ENCODE results near the gene RYK.

The RYK gene

DNA sequence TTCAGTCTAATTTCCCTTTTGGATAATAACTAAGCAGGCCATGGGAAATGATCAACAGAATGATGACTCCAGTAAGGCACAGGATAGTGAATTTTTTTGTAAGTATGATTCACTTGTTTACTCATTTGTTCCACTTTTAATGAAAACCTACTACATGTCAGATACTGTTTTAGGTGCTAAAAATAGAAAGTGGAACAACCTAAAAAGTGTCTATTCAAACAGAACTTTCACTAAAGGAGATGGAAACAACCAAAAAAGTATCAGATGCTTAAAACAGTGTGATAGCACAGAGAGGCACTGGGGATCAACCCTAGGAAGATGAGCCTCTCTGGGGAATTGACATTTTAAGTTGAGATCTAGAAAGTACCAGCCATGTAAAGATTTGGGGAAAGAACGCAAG, 11.1 kb downstream of the RYK start:
- TF ChIP-seq MYC (IDR thresholded peaks at IDR 0.05; ENCODE audit: low read depth, low read length) (no peak), POLR2A (IDR thresholded peaks at IDR 0.05; ENCODE audit: extremely low read depth, insufficient read length) (no peak)
- TF ChIP-seq, protein P1, sequence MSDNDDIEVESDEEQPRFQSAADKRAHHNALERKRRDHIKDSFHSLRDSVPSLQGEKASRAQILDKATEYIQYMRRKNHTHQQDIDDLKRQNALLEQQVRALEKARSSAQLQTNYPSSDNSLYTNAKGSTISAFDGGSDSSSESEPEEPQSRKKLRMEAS (IDR thresholded peaks at IDR 0.05; ENCODE audit: low read depth, low read length): no peak
- TF ChIP-seq, protein P2, sequence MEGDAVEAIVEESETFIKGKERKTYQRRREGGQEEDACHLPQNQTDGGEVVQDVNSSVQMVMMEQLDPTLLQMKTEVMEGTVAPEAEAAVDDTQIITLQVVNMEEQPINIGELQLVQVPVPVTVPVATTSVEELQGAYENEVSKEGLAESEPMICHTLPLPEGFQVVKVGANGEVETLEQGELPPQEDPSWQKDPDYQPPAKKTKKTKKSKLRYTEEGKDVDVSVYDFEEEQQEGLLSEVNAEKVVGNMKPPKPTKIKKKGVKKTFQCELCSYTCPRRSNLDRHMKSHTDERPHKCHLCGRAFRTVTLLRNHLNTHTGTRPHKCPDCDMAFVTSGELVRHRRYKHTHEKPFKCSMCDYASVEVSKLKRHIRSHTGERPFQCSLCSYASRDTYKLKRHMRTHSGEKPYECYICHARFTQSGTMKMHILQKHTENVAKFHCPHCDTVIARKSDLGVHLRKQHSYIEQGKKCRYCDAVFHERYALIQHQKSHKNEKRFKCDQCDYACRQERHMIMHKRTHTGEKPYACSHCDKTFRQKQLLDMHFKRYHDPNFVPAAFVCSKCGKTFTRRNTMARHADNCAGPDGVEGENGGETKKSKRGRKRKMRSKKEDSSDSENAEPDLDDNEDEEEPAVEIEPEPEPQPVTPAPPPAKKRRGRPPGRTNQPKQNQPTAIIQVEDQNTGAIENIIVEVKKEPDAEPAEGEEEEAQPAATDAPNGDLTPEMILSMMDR (IDR thresholded peaks at IDR 0.05; ENCODE audit: low read depth, low read length): no peak

DNA sequence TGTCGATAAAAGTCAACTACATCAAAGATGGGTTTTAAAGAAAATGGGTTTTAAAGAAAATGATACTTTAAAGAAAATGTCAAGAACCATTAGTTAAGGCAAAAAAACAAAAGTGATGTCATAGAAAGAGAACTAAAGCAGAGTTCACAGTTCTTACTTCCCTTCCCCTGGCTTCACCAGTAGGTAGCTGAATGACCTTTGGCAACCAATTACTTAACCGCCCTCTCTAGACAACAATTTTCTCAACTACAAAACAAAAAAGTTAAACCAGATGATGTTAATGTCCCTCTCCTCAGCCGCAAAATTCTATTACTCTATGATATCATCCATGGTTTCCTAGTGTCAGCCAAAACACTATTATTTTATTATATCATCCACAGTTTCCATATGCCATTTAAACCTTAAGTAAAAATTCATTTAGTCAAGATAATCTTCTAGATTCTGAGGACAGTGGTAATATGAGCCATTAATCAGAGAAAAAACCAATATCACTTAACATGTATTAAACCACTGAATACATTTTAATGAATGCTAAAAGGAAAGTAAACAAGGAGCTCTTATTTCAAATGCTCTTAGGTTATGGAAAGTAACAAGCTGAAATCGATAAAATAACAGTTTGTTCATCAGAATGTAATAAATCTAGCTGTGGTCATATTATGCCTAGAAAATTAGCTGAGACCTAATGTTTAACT, 13.1 kb downstream of the RYK start:
- TF ChIP-seq, protein P1 (IDR thresholded peaks at IDR 0.05; ENCODE audit: low read depth, low read length): no peak
- TF ChIP-seq, protein P2 (IDR thresholded peaks at IDR 0.05; ENCODE audit: low read depth, low read length): no peak
- no peak for TF ChIP-seq POLR2A (IDR thresholded peaks at IDR 0.05; ENCODE audit: extremely low read depth, insufficient read length)
- TF ChIP-seq MYC (IDR thresholded peaks at IDR 0.05; ENCODE audit: low read depth, low read length): no peak
- H3K4me3 ChIP-seq (ENCODE audit: low read depth, low read length): no peak overlapping the region
- DNase-seq (ENCODE audit: low read depth): no peak

More for the DNA sequence above, 11.1 kb downstream of the RYK start:
- no peak overlapping the region for H3K4me3 ChIP-seq (ENCODE audit: low read depth, low read length)
- no peak for DNase-seq (ENCODE audit: low read depth)

DNA sequence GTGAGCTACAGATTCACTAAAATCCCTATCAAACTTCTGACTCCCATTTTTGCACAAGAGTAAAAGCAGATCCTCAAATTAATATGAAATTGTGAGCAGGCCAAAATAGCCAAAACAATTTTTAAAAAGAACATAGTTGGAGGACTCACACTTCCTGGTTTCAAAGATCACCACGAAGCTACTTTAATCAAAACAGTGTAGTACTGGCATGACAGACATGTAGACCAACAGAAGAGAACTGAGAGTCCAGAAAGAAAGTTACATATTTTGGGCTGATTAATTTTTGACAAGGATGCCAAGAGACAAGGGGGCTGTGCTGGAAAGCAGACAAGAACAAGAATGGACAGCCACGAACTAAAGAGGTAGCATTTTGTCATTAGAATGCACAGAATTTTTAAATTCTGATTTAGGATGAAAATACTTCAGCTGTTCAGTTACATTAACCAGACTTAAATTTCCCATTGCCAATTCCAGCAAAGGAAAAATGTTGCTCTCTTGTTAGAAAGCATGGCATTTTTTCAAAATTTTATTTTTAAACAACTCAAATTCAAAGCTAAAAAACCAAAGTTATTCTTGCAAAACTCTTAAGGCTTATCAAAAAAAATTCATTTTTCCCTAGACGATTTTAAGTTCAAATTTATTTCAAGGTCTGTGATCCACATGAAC, 14.0 kb downstream of the RYK start:
- no peak for DNase-seq (ENCODE audit: low read depth)
- no peak overlapping the region for H3K4me3 ChIP-seq (ENCODE audit: low read depth, low read length)
- TF ChIP-seq, protein P2 (IDR thresholded peaks at IDR 0.05; ENCODE audit: low read depth, low read length): no peak
- TF ChIP-seq, protein P1 (IDR thresholded peaks at IDR 0.05; ENCODE audit: low read depth, low read length): no peak
- TF ChIP-seq POLR2A (IDR thresholded peaks at IDR 0.05; ENCODE audit: extremely low read depth, insufficient read length): no peak
- no peak for TF ChIP-seq MYC (IDR thresholded peaks at IDR 0.05; ENCODE audit: low read depth, low read length)

DNA sequence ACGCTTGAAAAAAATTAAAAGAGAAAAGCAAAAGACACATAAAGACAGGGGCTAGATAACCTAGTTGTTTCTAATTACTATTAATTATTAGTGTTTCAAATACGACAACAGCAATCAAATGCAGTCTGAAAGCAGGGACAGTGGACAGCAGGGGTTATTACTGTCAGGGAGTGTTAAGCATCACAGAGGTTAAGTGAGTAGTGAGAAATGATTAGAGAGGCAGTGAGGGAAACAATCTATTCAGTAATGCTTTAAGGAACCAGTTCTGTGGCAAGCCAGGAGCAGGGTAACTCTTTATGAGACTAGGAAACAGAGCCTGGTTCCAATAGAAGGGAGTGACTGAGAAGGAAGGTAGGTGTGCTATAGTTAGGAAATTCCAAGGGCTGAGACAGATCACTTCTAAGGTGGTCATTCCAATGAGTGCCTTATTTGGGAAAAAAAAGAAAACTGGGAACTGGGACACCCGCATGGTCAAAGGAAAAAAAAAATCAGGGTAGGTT, 15.0 kb downstream of the RYK start:
- TF ChIP-seq, protein P2 (IDR thresholded peaks at IDR 0.05; ENCODE audit: low read depth, low read length): no peak
- TF ChIP-seq, protein P1 (IDR thresholded peaks at IDR 0.05; ENCODE audit: low read depth, low read length): no peak
- TF ChIP-seq MYC (IDR thresholded peaks at IDR 0.05; ENCODE audit: low read depth, low read length): no peak
- no peak for TF ChIP-seq POLR2A (IDR thresholded peaks at IDR 0.05; ENCODE audit: extremely low read depth, insufficient read length)
- no peak overlapping the region for H3K4me3 ChIP-seq (ENCODE audit: low read depth, low read length)
- no peak for DNase-seq (ENCODE audit: low read depth)

DNA sequence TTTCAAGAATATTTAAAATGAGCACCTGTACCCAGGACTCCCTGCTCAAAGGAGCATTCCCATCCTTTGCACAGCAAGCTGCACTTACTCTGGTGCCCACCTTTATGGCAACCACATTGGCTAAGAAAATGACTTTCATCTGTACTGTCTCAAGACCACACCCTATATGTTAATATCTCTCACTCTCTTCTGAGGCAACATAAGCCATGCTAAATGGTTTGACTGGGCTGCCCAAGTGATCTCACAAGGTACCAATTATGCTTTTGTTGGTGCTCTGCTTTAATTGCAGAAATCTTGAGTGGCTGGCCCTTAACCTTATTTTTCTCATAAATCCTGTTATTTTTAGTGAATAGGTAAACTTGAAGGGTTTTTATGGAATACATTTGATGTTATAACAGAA, 17.7 kb downstream of the RYK start:
- no peak overlapping the region for H3K4me3 ChIP-seq (ENCODE audit: low read depth, low read length)
- DNase-seq (ENCODE audit: low read depth): no peak
- TF ChIP-seq, protein P1 (IDR thresholded peaks at IDR 0.05; ENCODE audit: low read depth, low read length): no peak
- TF ChIP-seq POLR2A (IDR thresholded peaks at IDR 0.05; ENCODE audit: extremely low read depth, insufficient read length) (no peak), MYC (IDR thresholded peaks at IDR 0.05; ENCODE audit: low read depth, low read length) (no peak)
- TF ChIP-seq, protein P2 (IDR thresholded peaks at IDR 0.05; ENCODE audit: low read depth, low read length): no peak

All from NB4 (cell line).